GM08714 (cell line): ENCODE measurements around the gene TSPAN9.

Experiments
- H3K4me3 ChIP-seq: fragments of 200-500 bp; sonication (Bioruptor generic); 2 replicates; pipeline ENCODE4 v1.5.1; 2014; ENCODE audit warnings: mild to moderate bottlenecking, low read length, inconsistent platforms
- ZNF274 ChIP-seq: IDR thresholded peaks from 2 replicates; pipeline ENCODE4 v1.6.1; 2012; ENCODE audit warnings: mild to moderate bottlenecking, low read depth, low read length

The TSPAN9 gene

DNA sequence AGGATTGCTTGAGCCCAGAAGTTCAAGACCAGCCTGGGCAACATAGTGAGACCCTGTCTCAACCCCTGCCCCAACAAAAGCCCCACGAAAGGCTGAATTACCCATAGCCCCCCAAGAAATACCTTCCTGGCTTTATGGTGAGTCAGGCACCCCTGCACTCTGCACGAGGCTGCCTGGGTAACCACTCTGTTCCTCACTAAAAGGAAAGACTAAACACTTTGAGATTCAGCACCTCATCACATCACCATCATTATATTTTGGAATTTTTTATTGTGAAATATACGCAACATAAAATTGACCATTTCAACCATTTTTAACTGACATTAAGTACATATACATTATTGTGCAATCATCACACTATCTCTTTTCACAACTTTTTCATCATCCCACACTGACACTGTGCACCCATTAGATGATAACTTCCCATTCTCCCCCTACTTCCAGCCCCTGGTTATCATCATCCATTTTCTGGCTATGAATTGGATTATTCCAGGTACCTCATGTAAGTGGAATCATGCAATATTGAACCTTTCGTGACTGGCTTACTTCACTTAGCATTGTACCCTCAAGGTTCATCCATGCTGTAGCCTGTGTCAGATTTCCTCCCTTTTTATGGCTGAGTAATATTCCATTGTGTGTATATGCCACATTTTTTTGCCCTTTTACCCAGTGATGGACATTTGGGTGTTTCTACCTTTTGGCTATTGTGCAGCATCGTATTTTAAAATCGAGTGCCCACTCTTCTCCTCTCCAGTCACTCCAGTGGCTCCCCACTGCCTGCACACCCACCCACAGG is 51.5 kb downstream of the TSPAN9 start:
- no peak overlapping the region for H3K4me3 ChIP-seq
- TF ChIP-seq ZNF274 = no peak

- H3K4me3 ChIP-seq = no peak overlapping the region
- TF ChIP-seq ZNF274 = no peak
Measured at GRCh38 chr12:3129301-3130056, 52.3 kb downstream of the TSPAN9 start.

DNA sequence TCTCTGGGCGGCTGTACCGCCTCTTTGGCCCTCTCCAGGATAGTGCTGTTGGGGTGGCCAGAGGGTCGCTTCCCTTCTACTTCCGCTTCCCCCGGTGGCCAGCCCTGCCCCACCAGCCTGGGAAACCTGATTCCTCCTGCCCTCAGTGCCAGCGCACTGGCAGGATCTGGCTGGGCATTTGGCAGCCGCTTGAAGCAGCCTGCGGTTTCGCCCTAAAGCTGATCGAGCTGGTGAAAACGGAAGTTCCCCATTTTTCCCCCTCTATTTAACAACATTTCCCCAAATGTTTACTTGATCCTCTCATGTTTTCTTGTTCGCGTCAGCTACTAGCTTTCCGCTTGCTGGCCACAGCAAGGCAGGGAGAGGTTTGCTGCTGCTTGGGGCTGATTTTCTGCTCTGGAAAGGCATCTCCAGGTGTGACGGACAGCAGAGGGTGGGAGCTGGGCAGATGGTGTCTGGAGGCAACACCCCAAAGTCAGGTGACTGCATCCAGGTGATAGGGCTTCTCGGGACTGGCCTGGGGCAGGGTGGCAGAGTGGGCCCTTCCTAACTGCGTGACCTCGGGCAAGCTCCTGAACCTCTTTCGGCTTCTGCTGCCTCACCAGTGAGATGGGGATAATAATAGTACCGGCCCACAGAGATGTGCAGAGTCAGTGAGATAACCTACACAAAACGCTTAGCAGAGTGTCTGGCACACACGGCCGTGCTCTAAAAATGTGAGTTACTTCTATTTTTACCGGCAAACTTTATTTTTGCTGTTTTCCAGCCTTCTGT is 53.1 kb downstream of the TSPAN9 start:
- H3K4me3 ChIP-seq = no peak overlapping the region
- no peak for TF ChIP-seq ZNF274

DNA sequence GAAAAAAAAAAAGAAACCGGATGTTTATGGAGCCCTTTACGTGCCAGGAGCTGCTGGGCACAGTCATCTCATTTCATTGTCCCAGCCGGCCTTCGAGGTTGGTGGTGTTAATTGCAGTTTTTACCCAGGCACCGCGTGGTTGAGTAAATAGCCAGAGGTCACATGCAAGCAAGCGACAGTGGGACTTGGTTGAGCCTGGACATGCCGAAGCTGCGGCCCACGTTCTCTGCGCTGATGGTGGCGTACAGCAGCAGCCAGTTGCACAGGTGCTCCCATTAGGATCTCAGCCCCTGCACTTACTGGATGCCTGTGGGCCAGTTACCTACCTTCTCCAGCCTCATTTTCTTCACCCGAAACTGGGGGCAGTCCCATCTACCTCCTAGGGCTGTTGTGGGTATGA is 54.0 kb downstream of the TSPAN9 start:
- TF ChIP-seq ZNF274 = no peak
- H3K4me3 ChIP-seq = no peak overlapping the region

DNA sequence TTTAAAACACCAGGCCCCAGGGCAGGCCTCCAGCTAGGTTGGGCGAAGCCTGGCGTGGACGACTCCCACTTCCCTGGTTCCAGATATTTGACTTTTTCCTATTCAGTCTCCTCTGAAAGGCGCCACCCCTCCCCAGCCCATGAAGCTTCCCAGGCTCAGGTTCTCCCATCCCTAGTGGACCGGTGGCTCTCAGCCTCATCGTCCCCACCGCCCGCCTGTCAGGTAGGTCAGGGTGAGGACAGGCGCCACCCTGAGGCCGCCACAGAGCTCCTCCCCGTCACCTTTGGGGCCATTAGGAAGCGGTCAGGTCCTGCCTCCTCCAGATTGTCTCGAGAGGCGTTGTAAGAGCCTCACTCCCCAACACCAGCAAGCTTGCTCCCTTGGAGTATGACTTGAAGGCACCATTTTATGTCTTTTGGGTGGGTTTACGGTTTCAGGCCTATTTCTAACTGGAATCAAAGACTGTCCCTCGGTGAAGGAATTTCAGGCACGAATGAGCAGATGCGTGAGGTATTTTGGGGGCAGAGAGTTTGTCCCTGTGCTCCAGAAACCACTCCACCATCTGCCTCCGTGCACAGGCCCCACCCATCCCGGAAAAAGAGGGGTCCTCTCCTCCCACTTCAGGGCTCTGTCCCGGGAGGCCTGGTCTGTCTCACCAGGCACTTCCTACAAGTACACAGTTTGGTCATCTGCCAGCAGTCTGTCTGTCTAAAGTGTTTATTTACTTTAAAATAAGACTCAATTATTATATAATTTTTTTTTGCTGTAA is 55.6 kb downstream of the TSPAN9 start:
- no peak overlapping the region for H3K4me3 ChIP-seq
- no peak for TF ChIP-seq ZNF274

DNA sequence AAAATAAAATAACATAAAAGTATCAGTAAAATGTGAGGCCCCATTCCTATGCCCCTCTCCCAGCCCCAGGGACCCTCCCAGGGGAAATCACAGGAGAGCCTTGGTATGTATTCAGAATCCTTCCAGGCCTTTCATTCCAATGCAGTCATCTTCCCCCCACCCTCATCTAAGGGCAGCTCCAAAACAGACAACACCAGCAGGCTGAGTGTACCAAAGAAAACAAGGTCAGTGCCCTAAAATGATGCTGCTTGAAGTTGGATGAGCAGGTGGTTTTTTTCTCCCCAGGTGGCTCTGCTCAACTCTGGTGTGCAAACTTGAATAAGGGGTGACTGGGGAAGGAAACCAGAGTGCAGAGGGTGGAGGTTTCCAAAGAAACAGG is 56.2 kb downstream of the TSPAN9 start:
- TF ChIP-seq ZNF274 = no peak
- no peak overlapping the region for H3K4me3 ChIP-seq

DNA sequence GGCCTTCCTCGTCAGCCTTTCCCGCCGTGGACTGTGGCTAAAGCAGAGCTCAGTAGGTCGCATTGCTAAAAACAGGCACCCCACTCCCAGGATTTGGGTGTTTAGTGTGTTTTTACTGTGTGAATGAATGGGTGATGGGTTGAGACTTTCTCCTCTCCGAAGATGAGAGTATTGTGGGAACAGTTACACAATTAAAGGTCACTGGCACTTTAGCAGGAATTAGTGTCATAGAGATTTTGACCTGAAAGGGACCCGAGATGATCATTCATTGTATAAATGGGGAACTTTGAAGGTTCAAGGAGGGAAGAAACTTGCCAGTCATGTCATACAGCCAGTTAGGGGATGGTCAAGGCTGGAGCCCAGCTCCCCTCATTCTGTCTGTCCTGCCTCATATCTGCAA is 56.9 kb downstream of the TSPAN9 start:
- TF ChIP-seq ZNF274 = no peak
- no peak overlapping the region for H3K4me3 ChIP-seq

GRCh38 chr12:3134526-3135135 is 57.5 kb downstream of the TSPAN9 start:
- no peak overlapping the region for H3K4me3 ChIP-seq

GRCh38 chr12:3135522-3136461 is 58.6 kb downstream of the TSPAN9 start:
- no peak for TF ChIP-seq ZNF274
- H3K4me3 ChIP-seq = no peak overlapping the region

More at GRCh38 chr12:3134526-3135135, 57.5 kb downstream of the TSPAN9 start:
- TF ChIP-seq ZNF274 = no peak

DNA sequence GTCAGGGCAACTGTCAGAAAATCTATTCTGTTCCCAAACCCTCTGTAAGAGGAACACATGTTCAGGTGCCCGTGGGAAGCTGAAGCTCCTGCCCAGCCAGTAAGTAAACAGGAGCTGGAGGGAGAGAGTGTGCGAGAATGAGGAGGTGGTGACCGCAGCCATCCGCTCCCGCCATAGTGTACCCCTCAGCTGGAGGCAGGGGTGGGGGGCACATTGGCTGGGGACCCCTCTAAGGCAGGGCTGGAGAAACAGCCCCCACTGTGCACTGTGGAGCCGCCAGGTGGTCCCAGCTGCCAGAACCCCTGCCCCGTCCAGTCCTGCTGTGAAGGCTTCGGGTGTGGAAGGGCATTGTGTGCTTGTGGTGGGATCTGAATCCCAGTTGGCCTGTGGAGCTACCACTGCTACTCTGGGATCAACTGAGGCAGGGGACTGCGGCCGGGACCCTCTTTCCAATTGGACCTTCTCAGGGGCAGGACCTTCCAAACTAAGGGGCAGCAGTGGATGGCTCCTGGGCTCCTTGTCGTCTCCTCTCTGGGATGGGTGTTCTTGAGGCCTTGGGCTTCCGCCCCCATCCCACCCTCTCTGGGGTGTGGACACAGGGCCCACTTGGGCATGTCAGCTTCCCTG is 59.6 kb downstream of the TSPAN9 start:
- H3K4me3 ChIP-seq = no peak overlapping the region
- TF ChIP-seq ZNF274 = no peak

DNA sequence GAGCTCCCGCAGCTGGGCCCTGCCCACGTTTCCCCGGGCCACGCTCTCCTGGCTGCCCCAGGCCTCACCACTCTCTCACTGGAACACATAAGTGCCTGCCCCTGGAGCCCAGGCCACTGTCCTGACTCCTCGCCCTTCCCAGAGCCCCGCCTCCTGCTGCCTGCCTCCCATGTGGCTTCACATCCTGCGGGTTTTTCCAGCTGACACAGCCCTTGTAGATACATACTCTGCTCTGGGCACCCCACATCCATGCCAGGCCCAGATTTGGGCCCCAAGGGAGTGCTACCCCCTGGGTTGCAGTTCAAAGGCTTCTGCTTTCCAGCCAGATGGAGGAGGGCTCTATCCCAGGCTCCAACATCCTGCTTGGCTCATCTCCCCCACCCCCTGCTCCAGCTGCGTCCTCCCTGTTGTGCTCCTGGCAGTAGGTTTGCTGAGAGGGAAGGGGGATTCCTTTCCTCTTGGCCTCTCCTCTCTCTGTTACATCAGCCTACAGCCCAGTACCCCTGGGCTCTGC is 60.1 kb downstream of the TSPAN9 start:
- H3K4me3 ChIP-seq = no peak overlapping the region
- no peak for TF ChIP-seq ZNF274
